CD4-positive, alpha-beta T cell treated with Interleukin-6 at 100 ng/mL for 8 hours (primary cell): Measurements from ENCODE around the gene SHB.
"Not testable (repeated sequence)": the region's sequence is repeated elsewhere in the genome, so short reads cannot be mapped to it uniquely, and the experiment has no call there.

Experiments used
- DNase-seq: peaks from one replicate; pipeline ENCODE4 v3.0.0-alpha.2; 2020; ENCODE audit warnings: mixed read lengths, low spot score

The SHB gene

DNA sequence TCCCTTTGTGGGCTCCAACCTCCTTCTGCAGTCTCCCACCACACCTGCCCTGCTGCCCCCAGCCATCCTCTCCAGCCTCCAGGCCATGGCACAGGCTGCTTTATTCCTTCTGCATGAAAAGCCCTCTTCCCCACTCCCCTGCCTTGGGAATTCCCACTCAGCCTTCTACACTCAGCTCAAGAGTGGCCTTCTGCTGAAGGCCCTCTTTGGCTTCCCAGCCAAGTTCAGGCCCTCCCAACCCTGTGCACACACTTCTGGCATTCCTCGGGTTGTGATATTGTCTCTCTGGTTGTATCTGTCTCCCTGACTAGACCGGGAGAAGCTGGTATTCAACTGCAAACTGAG, 5.7 kb downstream of the SHB start:
- DNase-seq = no peak

DNA sequence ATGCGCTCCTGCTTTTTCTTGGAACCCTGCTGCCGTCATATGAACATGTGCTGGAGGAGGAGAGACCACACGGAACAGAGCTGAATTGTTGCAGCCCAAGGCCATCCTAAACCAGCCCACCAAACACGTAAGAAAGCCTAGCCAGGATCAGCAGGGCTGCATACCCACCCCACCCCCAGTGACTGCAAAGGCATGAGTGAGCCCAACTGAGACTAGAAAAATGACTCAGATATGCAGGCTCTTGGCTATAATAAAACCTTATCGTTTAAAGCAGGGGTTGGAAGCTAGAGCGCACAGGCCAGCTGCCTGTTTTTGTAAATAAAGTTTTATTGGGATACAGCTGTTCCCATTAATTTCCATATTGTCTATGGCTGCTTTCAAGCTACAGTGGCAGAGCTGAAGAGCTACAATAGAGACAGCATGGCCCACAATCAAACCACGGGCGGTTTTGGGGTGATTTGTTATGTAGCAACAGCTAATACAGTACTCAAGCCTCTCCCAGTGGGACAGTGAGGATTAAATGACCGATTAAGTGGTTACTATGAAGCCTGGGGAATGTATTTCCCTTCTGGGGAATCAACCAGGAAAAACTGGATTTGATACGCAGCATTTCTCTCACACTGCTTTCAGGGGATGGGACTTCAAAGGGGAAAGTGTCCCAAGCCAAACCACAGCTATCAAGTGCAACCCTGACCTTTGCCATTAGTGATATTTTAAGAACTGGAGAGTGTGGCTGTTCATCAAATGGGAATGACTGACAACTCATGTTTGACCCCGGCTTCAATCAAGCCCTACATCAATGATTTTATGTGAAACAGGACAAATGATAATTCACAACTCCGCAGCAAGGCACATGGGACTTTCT, 6.3 kb downstream of the SHB start:
- no peak for DNase-seq

DNA sequence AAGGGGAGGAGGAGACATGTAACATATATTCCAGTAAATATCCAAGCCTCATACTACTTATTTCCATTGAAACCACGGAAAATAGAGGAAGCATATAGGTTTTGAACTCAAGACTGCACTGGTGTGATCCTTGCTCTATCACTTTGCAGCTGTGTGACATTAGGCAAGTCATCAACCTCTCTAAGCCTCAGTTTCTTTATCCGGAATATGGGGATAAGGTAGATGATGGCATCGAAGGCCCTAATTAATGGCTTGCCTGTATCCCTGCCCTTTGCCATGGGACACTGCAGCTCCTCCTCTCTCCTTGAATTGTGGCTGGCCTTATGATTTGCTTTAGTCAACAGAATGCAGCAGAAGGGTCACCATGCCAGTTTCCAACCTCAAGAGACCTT, 6.9 kb downstream of the SHB start:
- no peak for DNase-seq

DNA sequence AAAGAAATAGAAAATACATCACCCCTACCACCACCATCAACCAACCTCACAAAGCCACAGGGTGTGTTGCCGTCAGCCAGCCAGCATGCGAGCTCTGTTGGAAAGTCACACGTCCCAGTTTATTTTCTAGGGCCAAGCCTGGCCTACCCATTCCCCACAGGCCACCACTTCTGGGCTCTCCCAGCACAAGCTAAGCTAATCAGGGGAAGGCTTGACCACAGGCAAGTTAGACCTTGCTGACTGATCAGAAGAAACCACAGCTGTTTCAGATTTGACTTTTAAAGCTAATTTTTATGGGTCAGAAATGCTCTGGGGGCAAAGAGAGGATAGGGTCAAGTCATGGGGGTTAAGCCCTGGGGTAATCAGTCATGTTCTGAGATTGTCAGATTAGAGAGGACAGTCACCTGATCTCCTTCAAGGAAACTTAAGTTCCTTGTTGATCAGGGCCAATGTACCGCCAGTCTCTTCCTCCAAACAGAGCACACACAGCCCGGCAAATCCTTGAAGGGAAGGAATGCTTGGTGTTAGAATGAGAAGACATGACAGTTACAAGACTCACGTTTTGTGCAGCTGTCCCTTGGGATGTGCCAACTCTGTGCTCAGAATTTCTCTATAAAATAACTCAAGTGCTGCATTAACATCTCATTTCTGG, 7.6 kb downstream of the SHB start:
- DNase-seq = no peak

DNA sequence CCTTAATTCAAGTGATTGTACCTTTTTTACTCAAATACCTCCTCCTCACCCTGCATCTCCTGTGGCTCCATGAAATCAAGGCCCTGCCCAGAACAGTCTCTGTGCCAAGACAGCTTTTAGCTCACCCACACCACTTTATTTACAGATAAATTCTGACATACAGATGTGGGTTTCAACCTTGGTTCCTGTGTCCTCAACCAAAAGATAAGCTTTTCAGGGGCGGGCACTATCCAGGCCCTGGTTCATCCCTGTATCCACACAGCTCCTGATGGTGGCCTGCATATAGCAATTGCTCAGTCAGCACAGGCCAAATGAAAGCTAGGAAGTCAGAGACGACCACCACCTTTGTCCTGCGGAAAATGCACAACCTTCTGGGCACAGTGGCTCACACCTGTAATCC, 8.3 kb downstream of the SHB start:
- no peak for DNase-seq

DNA sequence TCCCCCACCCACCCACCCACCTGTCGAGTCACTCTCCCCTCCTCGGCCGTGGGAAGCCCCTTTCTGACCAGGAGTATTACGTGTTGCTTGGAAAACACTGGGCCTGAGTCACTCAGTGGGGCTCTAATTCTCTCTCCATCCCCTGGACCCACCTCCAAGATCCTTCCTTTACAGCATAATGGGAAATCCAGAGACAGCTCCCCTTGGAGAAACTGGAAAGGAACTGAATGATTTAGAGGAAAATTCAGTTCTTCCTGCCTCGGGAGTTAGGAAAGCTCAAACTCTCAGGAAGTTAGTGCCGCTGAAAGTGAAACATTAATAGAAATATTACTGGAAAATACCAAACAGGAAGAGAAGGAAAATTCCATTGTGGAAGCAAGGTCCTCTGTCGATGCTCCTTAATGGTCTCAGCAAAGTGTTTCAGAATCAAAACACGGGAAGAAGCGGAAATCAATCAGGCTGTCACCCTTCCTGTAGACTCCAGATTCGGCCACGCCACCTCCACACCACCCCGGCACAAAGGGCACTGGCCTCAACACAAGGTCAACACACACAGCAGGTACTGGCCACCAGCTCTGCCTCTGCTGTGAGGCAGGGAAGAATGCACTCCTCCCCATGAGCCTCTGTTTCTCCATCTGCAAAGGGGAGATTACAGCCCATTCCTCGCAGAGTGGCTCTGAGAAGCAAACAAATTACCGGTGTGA, 9.6 kb downstream of the SHB start:
- no peak for DNase-seq

DNA sequence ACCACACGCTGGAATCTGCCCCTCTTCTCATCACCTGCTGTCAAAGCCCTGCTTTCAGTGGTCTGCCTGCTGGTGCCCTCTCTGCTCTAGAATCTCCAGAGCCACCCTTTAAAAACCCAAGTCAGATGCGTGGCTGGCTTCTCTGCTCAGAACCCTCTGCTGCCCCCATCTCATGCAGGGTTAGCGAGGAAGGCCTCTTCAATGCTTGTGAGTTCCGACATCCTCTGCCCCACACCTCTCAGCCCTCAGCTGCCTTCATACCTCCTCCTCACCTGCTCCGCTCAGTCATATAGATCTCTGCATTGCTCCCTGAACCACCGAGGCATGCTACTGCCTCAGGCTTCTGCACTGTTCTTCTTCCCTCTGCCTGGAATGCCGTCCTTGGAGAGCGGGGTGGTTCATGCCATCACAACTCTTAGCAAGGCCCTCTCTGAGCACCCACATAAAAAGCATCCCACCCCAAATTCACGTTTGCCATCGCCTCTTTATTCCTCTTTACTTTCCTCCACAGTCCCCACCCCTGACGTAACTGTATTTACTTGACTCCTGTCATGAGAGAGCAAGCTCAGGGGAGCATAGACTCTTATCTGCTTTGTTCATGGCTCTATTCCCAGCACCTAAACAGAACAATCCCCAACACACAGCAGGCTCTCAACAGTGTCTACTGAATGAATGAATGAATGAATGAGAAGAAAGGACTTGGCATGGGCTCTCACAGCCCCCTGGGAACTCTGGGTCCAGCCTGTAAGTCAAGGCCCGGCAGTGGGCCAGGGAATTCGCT, 10.4 kb downstream of the SHB start:
- DNase-seq = no peak

DNA sequence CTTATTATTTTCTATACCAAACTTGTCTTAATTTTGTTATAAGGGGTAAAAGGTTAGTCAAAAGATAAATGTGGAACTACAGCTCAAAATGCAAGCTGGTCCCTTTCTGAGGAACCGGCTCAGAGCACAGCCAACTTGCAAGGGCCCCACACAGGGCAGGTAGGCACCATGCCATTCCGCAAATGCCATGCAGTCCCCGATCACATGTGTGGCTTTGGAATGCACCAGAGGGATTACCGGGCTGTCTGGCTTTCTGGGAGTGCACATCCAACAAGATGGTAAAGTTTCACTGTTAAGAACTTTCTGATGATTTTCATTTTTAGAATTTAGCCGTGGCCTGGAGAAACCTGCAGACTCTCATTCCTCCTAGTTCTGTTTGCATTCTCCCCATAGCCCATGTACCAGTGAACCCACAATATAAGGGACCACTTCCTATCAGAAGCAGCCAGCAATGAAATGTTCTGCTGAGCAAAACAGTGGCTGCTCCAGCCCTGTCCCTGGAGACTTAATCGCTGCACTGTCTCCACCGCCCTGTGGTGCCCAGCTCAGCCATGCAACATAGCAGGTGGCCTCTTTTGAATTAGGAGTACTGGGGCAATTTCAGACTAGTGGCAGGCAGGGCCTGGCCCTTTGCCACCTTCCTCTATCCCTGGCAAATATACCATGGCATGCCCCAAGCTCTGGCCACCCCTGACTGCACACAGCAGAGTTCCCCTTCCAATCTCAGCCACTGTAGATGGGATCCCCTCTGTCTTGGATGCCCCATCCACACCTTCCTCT, 11.4 kb downstream of the SHB start:
- DNase-seq = no peak

DNA sequence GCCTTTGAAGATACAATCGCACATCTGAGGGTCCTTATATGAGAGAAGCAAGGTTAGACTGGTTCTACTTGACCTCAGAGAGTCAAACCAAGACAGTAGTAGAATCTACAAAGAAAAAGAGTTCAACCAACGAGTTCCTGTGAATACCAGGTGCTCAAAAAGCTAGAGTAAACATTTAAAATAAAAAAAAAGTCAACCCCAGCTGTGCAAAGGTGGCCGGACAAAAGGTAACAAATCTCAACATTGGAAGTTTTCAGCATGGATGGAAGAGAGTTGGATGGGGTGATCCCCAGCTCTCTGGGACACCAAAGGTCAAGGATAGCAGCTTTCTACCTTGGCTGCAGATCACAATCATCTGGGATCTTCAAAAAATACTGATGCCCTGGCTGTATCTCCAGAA, 14.4 kb downstream of the SHB start:
- no peak for DNase-seq

DNA sequence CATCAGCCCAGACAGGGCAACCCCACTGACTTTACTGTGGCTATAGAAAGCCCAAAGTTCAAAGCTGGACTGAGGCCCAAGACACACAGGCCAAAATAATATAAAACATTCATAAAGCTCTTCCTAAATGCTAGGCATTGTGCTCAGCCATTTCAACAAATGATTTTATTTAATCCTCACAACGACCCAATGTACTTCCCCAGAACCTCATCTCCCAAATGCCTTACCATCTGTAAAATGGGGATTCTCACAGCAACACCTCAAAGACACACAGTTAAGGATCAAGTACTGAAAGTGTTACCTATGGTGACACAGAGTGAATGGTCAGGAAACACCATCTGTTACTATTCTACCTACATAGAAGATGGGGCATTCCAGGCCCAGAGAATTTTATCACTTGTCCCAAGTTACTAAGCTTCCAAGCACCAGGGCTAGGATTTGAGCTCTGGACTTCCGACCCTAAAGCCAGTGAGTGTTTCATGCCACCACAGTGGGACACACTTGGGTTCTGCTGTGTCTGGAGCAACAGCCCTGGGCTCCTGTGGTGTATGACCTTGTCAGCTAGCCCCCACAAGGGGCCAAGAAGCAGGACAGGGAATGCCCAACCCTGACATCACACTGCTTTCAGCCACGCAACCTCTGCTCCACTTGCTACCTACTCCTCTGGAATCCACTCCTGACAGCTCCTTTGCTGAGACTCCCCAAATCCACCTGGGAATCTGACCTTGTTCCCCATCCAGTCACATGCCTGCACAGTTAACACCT, 15.1 kb downstream of the SHB start:
- DNase-seq = no peak

DNA sequence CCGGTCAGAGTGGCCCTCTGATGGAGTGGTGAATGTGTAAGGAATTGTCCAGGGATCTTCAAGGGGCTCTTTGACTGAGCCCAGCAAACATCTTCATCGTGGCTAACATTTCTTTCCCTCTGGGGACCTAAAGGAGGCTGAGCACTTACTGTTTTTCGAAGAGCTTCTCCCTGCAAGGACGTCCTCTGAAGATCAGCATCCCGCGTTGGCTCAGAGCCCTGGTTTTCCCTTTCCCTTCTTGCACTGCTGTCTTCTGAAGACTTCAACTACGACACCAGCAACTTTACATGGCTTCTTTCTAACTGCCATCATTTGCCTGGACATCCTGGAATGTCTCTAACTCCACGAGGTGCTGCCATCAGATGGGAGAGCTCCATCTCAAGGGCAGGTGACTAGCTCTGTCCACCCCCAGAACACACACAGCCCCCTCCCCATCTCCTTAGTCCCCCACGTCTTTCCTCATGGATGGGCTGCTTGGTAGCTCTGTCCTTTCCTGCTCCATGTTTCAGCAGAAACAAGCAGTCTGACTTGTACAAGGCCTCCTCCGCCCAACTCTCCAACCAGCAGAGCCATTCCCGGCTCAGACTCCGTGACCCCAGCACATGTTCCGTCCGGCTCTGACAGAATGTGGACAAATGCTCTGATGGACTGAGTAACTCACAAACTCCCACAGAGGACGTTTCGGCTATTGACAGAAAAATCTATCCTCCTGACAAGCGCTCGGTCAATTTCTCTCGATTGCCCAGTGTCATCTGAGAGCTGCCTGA, 17.1 kb downstream of the SHB start:
- DNase-seq = no peak

DNA sequence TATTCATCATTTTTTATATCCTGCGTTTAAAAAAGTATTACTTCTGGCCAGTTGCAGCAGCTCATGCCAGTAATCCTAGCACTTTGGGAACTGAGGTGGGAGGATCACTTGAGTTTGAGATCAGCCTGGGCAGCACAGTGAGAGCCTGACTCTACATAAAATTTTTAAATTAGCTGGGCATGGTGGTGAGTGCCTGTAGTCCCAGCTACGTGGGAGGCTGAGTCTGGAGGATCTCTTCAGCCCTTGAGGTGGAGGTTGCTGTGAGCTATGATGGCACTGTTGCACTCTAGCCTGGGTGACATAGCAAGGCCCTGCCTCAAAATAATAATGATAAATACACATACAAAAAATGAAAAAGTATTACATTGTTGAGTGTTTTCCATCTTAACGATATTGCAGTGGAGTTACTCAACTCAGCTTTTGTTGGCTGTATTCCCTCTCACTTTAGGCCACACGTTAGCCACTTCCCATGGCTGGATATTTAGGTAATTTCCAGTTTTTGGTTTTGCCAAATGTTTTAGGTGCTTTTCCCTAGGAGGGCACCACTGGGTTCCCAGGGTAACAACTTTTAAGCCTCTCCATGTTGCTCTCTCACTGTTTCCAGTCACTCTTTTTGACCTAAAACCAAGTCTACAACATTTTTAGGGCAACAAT, 20.6 kb downstream of the SHB start:
- DNase-seq = no peak

DNA sequence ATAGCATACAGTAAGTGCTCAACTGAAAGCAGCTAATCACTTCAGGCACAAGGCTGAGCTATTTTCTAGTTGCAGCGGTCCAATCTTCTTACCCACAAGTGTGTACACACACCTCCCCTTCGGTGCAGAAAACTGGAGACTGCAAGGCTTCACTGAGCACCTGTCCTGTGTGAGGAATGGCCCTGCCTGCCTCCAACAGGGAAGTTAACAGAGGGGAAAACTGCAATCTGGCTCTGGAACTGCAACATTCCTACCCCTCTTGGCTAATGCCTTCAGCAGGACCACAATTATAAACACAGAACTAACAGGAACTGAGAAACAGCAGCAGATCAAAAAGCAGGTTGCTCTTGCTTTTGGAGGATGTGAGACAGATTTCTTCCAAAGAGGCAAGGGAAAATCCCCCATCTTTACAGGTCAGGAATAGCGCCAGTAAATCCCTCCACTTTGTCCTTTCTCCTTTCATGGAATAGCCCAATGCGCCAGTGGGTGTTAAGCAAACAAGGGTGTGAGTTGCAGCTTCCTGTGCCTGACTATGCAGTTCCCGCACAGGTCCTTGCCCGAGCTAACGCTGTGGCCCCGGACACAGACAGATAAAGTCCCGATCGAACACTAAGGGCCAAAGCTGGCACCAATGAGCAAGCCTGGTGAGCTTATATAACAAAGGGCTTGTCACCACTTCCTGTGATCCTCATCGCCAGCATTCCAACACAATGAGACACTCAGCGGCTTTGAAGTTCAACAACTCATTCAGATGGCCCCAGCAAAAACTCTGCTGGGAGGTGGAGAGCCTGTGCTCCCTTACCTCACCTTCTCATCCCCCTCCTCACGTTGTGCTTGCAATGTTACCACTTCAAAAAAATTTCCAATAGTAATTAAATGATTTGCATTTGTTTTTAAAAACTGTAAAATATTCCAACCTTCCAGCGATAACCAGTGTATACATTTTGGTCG, 21.5 kb downstream of the SHB start:
- no peak for DNase-seq

DNA sequence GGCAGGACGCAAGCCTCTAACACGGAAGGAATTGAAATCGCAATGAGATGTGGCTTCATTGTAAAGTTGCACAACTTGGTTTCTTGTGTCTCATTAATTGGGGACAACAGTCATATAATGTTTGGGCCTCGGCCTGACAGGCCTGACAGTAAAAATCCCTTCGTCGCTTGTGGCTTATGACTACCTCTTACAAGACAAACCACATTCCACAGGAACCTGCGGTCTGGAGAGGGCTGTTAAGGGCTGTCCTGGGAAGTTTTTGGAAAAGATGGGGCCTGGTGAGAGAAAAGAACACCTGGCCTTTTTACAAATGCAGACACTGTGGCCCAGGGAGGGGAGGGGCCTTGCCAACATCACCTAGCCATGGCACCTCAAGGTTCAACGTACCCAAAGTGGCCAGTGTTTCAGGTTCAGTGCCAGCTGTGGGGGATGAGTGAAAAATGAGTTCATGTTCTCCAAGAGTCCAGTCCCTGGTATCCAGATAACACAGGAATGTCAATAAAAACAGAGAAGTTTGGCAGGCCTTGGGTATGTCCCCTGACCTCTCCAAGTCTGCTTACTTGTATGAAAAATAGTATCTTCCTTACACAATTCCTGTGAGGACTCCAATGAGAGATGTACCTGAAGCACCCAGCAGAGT, 22.2 kb downstream of the SHB start:
- no peak for DNase-seq

DNA sequence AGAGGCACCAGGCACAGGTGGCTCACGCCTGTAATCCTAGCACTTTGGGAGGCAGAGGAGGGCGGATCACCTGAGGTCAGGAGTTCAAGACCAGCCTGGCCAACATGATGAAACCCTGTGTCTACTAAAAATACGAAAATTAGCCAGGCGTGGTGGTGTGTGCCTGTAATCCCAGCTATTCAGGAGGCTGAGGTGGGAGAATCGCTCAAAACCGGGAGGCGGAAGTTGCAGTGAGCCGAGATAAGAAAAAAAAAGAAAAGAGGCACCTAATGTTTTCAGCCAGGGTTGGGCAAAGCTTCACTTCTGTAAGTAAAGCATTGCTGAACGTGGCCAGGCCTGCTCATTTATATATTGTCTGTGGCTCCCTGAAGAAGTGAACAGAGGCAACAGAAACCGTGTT, 23.1 kb downstream of the SHB start:
- not testable (repeated sequence) for DNase-seq

DNA sequence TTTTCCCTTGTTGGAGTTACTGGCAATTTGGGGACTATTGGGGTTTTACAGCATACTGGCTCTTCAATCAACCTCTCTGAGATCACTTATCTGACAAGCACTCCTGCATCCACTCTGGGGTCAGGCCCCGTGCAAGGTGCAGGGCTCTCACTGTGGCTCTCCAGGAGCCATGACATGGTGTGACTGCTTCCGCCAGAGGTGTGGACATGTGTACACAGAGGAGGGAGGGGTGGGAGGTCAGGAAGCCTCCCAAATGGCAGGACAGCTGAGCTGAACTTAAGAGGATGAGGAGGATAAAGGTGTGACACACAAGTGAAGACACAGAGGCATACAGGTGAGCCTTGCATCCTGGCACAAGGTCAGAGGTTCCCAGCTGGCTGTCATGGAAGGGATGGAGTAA, 24.3 kb downstream of the SHB start:
- DNase-seq = no peak

DNA sequence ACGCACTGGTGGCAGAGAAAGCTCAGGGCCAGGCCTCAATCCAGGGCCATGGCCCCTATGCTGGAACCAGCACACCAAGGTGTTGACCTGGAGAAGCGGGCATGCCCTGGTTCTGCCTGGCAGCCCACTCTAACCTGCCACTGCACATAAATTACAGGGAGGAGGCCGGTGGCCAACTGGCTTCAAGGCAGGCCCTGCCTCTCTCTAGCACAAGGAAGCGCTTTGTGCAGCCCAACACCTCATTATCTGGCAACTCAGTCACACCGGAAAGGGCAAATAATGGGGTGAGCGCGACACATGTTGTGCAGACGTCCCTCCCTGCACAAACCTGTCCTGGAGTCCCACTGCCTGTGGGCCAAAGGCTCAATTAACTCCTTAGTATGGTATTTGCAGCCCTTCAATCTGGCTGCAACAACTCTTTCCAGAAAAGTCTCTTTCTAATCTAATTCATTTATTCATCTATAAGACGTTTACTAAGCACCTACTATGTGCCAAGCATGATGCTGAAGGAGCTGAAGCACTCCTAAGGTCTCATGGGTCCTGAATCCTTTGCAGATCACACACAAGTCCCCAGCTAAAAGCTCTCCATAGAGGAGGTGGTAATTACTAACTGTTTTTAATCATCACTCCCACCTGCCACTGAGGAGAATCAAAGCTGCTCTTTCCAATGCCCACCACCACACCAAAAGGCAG, 24.9 kb downstream of the SHB start:
- DNase-seq = no peak
